ENCODE data around the gene HNRNPF. TPM values are rescaled to one million over a fixed set of nuclear protein-coding genes. Genes with fewer than 3 reads are reported as not detected.

HNRNPF gene
- total RNA-seq, 2 donors from 2014 or later, result 306 to 483 TPM

GRCh38 chr10:43365001-43365400 is 44.0 kb downstream of the HNRNPF start:
- Mint-ChIP-seq H3K27me3 (no peaks in the 10 kb centered on the region), H3K27ac (no peak overlapping the region), H3K4me1 (peaks cover 13% of the 10 kb centered on the region), H3K36me3 (ENCODE audit: low read depth) (peaks cover 15% of the 10 kb centered on the region), H3K4me3 (no peak overlapping the region), H3K9me3 (no peaks in the 10 kb centered on the region)
- no peak for ATAC-seq (replicated peaks)

DNA sequence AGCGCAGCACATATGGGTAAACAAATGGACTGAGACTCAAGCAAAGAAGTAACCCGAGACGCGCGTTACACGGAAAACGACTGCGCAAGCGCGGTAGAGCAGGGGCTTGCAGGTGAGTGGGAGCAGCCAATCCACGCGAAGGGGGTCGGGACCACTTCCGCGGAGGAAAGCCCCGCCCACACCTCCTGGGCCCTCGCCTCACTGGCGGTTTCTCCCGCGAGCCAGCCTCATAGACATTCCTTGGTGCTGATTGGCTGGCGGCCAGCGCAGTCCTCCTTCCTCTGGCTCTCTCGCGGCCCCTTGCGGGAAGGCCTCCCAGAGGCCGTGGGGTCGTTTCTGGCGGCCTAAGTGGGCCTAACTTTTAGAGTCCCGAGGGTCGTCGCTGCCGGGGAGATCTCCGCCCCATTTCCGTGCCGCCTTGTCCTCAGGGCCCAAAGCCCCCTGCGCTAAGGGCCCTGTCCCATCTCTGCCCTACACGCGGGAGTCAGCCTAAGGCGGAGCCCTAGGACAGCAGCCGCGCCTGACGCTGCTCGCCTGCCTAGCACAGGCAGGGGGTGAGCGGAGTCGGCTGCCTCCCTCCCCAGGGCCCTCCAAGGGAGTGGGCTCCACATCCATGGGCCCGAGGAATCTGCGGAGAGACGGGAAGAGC is 46.7 kb downstream of the HNRNPF start:
- Mint-ChIP-seq H3K4me3 (peak overlapping the region; percentile 96), H3K27ac (peak overlapping the region; percentile 97), H3K9me3 (no peaks in the 10 kb centered on the region), H3K36me3 (ENCODE audit: low read depth) (peaks cover 15% of the 10 kb centered on the region), H3K27me3 (no peaks in the 10 kb centered on the region), H3K4me1 (peaks cover 15% of the 10 kb centered on the region)
- peak; percentile 98 for ATAC-seq (replicated peaks)

GRCh38 chr10:43361547-43362190 is 47.3 kb downstream of the HNRNPF start:
- peaks cover 15% of the 10 kb centered on the region for H3K4me1 Mint-ChIP-seq
- peak overlapping the region; percentile 97 for H3K27ac Mint-ChIP-seq
- peaks cover 15% of the 10 kb centered on the region for H3K36me3 Mint-ChIP-seq (ENCODE audit: low read depth)
- ATAC-seq (replicated peaks), result peak; percentile 15
- H3K27me3 Mint-ChIP-seq, result no peaks in the 10 kb centered on the region
- H3K4me3 Mint-ChIP-seq, result peak overlapping the region; percentile 96
- no peaks in the 10 kb centered on the region for H3K9me3 Mint-ChIP-seq

GRCh38 chr10:43360086-43360485 is 48.9 kb downstream of the HNRNPF start:
- Mint-ChIP-seq H3K4me1 (peaks cover 23% of the 10 kb centered on the region), H3K4me3 (peak overlapping the region; percentile 96), H3K27me3 (no peaks in the 10 kb centered on the region), H3K36me3 (ENCODE audit: low read depth) (peaks cover 15% of the 10 kb centered on the region), H3K27ac (peak overlapping the region; percentile 53), H3K9me3 (no peaks in the 10 kb centered on the region)
- no peak for ATAC-seq (replicated peaks)

DNA sequence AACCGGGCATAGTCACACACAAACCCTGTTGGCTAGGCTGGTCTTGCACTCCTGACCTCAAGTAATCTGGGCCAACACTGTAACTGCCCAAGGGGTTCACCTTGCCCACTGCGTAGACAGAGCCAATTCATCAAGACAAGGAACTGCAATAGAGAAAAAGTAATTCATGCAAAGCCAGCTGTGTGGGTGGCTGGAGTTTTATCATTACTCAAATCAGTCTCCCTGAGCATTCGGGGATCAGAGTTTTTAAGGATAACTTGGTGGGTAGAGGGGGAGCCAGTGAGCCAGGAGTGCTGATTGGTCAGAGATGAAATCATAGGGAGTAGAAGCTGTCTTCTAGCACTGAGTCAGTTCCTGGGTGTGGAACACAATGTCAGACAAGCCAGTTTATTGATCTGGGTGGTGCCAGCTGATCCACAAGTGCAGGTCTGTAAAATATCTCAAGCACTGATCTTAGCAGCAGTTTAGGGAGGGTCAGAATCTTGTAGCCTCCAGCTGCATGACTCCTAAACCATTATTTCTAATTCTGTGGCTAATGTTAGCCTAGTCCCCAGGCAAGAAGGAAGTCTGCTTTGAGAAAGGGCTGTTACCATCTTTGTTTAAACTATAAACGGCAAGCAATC is 53.1 kb downstream of the HNRNPF start:
- H3K27me3 Mint-ChIP-seq, result peaks cover 1% of the 10 kb centered on the region
- H3K4me1 Mint-ChIP-seq, result peaks cover 14% of the 10 kb centered on the region
- no peaks in the 10 kb centered on the region for H3K9me3 Mint-ChIP-seq
- peak; percentile 93 for ATAC-seq (replicated peaks)
- H3K27ac Mint-ChIP-seq, result peak overlapping the region; percentile 80
- H3K4me3 Mint-ChIP-seq, result peak overlapping the region; percentile 51
- H3K36me3 Mint-ChIP-seq (ENCODE audit: low read depth), result no peaks in the 10 kb centered on the region

DNA sequence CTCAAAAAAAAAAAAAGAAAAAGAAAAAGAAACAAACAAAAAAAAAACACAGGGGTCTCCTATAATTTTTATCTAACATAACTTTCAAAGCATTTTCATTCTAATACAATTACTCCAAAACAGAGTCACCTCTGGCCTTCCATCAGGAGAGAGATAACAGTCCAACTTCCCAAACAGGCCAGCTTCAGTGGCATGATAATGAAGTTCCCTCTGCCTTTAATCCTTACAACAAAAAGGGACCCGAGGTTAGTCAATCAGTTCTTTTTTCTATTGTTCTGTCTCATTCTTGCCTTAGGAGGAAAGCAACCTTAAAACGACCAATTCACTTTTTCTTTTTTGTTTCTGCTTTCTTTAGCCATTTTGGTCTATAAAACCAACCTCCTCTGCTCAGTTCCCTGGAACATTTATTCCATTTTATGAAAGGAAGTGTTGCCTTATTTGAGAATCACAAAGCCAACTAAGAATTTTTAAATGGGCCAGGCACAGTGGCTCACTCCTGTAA is 54.1 kb downstream of the HNRNPF start:
- H3K27me3 Mint-ChIP-seq, result peaks cover 3% of the 10 kb centered on the region
- no peak for ATAC-seq (replicated peaks)
- H3K9me3 Mint-ChIP-seq, result no peaks in the 10 kb centered on the region
- H3K4me1 Mint-ChIP-seq, result peaks cover 9% of the 10 kb centered on the region
- no peak overlapping the region for H3K27ac Mint-ChIP-seq
- no peaks in the 10 kb centered on the region for H3K36me3 Mint-ChIP-seq (ENCODE audit: low read depth)
- no peak overlapping the region for H3K4me3 Mint-ChIP-seq

- no peaks in the 10 kb centered on the region for H3K9me3 Mint-ChIP-seq
- H3K4me1 Mint-ChIP-seq, result peaks cover 7% of the 10 kb centered on the region
- H3K36me3 Mint-ChIP-seq (ENCODE audit: low read depth), result no peaks in the 10 kb centered on the region
- H3K27ac Mint-ChIP-seq, result no peak overlapping the region
- H3K4me3 Mint-ChIP-seq, result no peak overlapping the region
- H3K27me3 Mint-ChIP-seq, result peaks cover 3% of the 10 kb centered on the region
- no peak for ATAC-seq (replicated peaks)
Measured at GRCh38 chr10:43354330-43354635, 54.7 kb downstream of the HNRNPF start.

DNA sequence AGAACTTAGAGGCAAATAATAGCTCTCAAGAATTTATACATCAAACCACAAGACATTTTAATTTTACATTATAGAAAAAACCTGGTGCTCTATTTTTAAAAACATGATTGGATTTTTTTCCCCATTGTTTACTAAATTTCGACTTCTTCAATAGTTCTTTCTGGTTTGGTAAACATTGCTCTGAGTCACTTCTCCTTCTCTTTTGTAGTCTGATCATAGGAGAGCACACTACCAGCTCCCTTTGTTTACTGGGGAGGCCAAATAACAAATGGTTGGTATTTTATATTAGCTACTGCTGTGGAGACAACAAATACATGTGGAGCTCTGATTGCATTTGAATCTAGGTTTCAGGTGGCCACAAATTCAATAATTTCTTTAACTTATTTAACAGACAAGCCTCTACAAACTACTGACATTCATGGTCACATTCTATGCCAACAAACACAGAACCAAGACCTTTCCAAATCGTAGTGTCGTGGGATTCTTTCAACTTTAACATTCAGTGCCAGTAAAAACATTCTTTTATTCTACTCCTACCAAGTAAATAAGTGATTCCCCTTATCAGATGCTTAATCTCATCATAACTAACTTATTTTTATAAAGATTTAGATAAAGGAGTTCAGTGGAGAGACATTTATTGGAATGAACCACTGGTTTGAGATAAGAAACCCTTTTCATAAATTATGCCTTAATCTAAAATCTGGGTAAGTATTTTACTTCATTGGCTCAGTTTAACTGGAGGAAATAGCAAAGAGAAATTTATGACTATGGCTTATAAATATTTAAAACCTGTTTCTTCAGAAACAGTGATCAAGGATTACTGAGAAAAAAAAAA is 55.3 kb downstream of the HNRNPF start:
- Mint-ChIP-seq H3K4me3 (no peak overlapping the region), H3K36me3 (ENCODE audit: low read depth) (no peaks in the 10 kb centered on the region), H3K4me1 (peaks cover 8% of the 10 kb centered on the region)

DNA sequence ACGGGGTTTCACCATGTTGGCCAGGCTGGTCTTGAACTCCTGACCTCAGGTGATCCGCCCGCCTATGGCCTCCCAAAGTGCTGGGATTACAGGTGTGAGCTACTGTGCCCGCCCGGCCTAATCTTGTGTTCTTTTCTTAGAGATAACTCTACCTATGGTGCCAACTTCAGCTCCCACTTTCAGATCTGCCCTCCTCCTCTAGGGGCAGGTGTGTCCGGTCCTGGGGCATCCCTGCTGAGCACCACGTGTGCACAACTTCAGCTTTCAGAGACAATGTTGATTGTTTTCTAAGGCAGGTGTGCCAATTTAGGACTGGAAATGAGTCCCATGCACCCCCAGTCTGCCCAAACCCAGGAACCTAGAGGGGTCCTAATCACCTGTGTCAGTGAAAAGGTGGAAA is 56.0 kb downstream of the HNRNPF start:
- H3K27ac Mint-ChIP-seq, result no peak overlapping the region
- no peak overlapping the region for H3K4me3 Mint-ChIP-seq
- ATAC-seq (replicated peaks), result no peak
- H3K4me1 Mint-ChIP-seq, result peaks cover 13% of the 10 kb centered on the region
- H3K27me3 Mint-ChIP-seq, result peaks cover 3% of the 10 kb centered on the region
- no peaks in the 10 kb centered on the region for H3K36me3 Mint-ChIP-seq (ENCODE audit: low read depth)
- H3K9me3 Mint-ChIP-seq, result no peaks in the 10 kb centered on the region

More for the DNA sequence above, 55.3 kb downstream of the HNRNPF start:
- Mint-ChIP-seq H3K27ac (no peak overlapping the region), H3K27me3 (peaks cover 3% of the 10 kb centered on the region), H3K9me3 (no peaks in the 10 kb centered on the region)
- no peak for ATAC-seq (replicated peaks)

- ATAC-seq (replicated peaks), result no peak
- H3K27me3 Mint-ChIP-seq, result peaks cover 3% of the 10 kb centered on the region
- peaks cover 13% of the 10 kb centered on the region for H3K4me1 Mint-ChIP-seq
- no peak overlapping the region for H3K4me3 Mint-ChIP-seq
- no peak overlapping the region for H3K27ac Mint-ChIP-seq
- no peaks in the 10 kb centered on the region for H3K36me3 Mint-ChIP-seq (ENCODE audit: low read depth)
- no peaks in the 10 kb centered on the region for H3K9me3 Mint-ChIP-seq
Measured at GRCh38 chr10:43351301-43351700, 57.7 kb downstream of the HNRNPF start.

- peaks cover 3% of the 10 kb centered on the region for H3K27me3 Mint-ChIP-seq
- ATAC-seq (replicated peaks), result no peak
- no peaks in the 10 kb centered on the region for H3K36me3 Mint-ChIP-seq (ENCODE audit: low read depth)
- peak overlapping the region; percentile 37 for H3K4me3 Mint-ChIP-seq
- H3K27ac Mint-ChIP-seq, result no peak overlapping the region
- no peaks in the 10 kb centered on the region for H3K9me3 Mint-ChIP-seq
- H3K4me1 Mint-ChIP-seq, result peaks cover 8% of the 10 kb centered on the region
Measured at GRCh38 chr10:43350686-43351085, 58.3 kb downstream of the HNRNPF start.

- no peaks in the 10 kb centered on the region for H3K36me3 Mint-ChIP-seq (ENCODE audit: low read depth)
- peaks cover 6% of the 10 kb centered on the region for H3K4me1 Mint-ChIP-seq
- no peak overlapping the region for H3K27ac Mint-ChIP-seq
- no peaks in the 10 kb centered on the region for H3K9me3 Mint-ChIP-seq
- peaks cover 3% of the 10 kb centered on the region for H3K27me3 Mint-ChIP-seq
- no peak overlapping the region for H3K4me3 Mint-ChIP-seq
- ATAC-seq (replicated peaks), result no peak
Measured at GRCh38 chr10:43350156-43350555, 58.8 kb downstream of the HNRNPF start.

DNA sequence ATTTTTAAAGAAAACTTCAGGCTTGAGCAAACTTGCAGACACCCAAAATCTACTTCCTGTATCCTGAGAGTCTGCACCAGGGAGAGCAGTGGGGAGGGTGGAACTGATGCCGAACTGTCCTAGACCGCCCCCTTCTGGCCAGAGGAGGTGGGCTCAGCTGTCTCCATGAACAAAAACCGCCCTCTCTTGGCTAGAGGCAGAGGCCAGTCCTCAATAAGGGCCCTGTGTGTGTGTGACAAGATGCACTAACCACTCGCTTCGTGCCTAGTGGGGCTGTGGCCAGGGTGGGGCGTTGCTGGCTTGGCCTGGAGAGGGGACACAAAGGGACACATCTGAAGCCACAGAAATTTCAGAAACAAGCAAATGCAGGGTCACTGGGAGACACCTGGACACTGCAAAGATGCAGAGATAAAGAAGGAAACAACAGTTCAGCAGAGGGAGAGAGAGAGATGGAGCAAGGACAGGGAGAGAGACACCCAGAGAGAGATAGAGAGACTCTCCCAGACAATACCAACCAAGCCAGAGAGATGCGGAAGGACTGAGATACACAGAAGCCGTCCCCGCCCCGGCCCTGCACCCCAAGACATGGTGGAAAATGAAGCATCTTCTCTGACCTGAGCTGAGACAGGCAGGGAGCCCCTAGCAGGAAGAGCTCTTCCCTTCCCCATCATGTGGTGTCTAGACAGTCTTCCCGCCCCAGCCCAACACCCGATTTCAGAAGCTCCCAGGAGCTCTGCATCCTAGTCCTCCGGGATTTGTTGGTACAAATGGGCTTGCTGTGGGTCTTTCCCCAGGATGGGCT is 60.3 kb downstream of the HNRNPF start:
- Mint-ChIP-seq H3K27ac (peak overlapping the region; percentile 83), H3K4me1 (peaks cover 12% of the 10 kb centered on the region), H3K27me3 (peaks cover 3% of the 10 kb centered on the region)

DNA sequence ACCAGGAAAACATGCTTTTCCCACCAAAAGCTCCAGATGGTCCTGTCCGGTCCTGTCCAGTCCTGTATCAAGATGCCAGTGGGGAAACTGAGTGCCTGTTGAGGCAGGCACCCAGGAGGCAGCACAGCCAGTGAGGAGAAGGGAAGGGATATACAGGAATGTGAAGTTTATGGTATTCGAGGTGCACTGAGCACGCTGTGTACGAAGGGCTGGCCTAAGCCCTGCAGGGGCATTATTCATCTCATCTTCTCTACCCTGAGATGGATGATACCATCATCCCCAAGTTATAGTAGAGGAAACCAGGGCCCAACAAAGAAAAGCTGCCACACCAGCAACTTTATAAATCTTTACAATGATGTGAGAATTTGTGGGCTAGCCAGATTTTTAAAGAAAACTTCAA is 61.0 kb downstream of the HNRNPF start:
- H3K27me3 Mint-ChIP-seq, result peaks cover 3% of the 10 kb centered on the region
- ATAC-seq (replicated peaks), result peak; percentile 20

More for the DNA sequence above, 60.3 kb downstream of the HNRNPF start:
- ATAC-seq (replicated peaks), result peak; percentile 100
- H3K36me3 Mint-ChIP-seq (ENCODE audit: low read depth), result no peaks in the 10 kb centered on the region
- no peaks in the 10 kb centered on the region for H3K9me3 Mint-ChIP-seq
- H3K4me3 Mint-ChIP-seq, result peak overlapping the region; percentile 31

More for the DNA sequence above, 61.0 kb downstream of the HNRNPF start:
- H3K4me3 Mint-ChIP-seq, result no peak overlapping the region
- peak overlapping the region; percentile 83 for H3K27ac Mint-ChIP-seq
- H3K9me3 Mint-ChIP-seq, result no peaks in the 10 kb centered on the region
- no peaks in the 10 kb centered on the region for H3K36me3 Mint-ChIP-seq (ENCODE audit: low read depth)
- peaks cover 12% of the 10 kb centered on the region for H3K4me1 Mint-ChIP-seq

Measured in activated T-helper 17 cell treated with anti-CD3 and anti-CD28 coated beads, Interleukin-2, amount 50 U/mL, for 72 hours (primary cell).